Subcutaneous adipose tissue (tissue), 4 donors: Measurements from ENCODE around the gene FGF19. TPM values are rescaled to one million over a fixed set of nuclear protein-coding genes. Genes with fewer than 3 reads are reported as not detected.

Source experiments
- total RNA-seq, 4 donors: library from RNA; depleted of rRNA; stranded (reverse); fragments of >200 nt; gene quantifications; one replicate each; pipeline ENCODE4 v1.1.0, GENCODE V29; 2016
- TF ChIP-seq, protein P1 (sequence below): fragments of 450-650 bp; IDR thresholded peaks from one replicate; pipeline ENCODE4 v1.5.1; 2016; ENCODE audit warnings: low read depth, mild to moderate bottlenecking, control low read depth, antibody characterized with exemption, moderate library complexity

Gene FGF19
- total RNA-seq, 4 donors from 2014 or later: not detected

DNA sequence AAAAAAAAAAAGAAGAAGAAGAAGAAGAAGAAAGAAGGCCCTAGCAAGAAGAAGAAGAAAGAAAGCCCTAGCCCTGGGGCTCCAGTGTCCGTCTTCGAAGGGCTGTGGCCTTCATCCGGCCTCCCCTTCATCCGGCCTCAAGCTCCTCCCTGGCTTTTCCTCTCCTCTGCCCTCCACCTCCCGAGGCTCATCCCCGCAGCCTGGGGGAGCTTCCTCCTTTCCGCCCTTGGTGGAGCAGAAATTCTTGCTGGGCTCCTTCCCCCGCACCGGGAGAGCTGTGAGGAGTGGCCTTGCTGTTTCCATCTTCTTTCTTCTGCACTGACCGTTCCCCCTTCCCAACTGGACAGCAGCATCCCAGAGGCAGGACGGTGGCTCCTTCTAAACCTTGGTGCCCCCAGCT is 19.2 kb downstream of the FGF19 start:
- TF ChIP-seq, protein P1, sequence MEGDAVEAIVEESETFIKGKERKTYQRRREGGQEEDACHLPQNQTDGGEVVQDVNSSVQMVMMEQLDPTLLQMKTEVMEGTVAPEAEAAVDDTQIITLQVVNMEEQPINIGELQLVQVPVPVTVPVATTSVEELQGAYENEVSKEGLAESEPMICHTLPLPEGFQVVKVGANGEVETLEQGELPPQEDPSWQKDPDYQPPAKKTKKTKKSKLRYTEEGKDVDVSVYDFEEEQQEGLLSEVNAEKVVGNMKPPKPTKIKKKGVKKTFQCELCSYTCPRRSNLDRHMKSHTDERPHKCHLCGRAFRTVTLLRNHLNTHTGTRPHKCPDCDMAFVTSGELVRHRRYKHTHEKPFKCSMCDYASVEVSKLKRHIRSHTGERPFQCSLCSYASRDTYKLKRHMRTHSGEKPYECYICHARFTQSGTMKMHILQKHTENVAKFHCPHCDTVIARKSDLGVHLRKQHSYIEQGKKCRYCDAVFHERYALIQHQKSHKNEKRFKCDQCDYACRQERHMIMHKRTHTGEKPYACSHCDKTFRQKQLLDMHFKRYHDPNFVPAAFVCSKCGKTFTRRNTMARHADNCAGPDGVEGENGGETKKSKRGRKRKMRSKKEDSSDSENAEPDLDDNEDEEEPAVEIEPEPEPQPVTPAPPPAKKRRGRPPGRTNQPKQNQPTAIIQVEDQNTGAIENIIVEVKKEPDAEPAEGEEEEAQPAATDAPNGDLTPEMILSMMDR: no peak

DNA sequence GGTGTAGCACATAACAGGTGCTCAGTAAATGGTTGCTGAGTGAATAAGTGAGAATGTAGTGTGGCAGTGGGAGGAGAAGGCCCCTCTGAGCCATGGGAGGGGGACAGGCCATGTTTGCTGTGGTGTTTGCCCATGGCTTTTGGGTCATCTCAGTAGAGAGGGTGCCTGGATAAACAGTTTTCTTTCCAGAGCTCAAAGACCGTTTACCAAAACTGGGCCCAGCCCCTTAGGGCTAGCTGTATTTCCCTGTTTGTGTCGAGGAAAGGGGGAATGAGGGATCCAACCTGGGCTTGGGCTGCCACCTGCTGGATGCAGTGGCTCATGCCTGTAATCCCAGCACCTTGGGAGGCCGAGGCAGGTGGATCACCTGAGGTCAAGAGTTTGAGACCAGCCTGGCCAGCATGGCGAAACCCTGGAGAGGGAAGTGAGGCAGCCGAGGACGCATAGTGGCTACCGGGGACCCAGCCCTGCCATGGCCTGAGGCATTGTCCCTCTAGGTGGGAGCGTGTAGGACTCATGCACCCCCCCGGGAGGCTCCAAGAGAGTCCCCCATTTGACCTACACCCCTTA is 20.0 kb downstream of the FGF19 start:
- TF ChIP-seq, protein P1: no peak

DNA sequence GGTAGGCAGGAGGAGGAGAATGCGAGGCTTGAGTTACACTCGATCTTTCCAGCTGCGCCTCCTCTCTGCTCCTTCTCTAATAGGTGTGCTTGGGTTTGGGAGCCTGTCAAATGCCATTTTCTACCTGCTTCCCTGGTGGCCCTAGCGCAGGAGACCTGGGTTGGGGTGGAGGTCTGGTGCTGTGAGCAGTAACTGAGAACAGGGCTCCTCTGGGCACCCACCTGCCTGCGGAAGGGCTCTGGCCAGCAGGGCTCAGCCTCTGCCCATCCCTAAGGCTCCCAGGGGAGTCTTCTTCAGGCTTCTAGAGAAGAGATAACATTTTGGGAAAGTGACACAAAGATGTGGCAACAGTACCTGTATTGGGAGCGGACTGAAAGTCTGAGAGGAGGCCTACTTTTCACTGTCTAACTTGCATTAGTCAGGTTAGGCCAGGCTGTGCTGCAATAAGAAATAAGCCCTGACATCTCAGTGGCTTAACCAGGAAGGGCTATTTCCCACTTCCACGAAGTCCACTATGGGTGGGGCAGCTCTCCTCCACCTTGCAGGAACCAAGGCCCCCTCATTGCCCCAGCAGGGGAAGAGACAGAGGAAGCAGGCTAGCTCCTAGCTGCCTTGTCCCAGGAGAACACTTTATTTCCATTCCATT is 21.0 kb downstream of the FGF19 start:
- TF ChIP-seq, protein P1: no peak

DNA sequence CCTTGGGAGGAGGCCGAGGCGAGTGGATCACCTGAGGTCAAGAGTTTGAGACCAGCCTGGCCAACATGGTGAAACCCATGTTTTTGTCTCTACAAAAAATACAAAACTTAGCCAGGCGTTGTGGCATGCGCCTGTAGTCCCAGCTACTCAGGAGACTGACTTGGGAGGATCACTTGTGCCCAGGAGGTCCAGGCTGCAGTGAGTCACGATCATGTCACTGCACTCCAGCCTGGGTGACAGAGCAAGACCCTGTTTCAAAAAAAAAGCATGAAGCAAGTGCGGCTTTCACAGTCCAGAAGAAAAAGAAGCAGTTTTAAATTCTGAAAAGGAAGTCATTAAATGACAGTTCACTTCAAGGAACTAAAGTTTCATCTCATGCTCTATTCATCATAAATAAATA is 21.6 kb downstream of the FGF19 start:
- TF ChIP-seq, protein P1: no peak

DNA sequence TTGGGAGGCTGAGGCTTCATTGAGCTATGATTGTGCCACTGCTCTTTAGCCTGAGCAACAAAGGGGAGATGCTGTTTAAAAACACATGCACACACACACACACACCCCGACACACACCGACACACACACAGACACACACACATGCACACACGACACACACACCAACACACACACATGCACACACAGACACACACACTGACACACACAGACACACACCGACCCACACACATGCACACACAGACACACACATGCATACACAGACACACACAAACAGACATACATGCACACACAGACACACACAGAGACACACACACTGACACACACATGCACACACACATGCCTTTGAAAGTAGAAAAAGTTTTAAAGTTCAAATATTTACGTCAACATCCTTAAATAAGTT is 23.1 kb downstream of the FGF19 start:
- TF ChIP-seq, protein P1: no peak

DNA sequence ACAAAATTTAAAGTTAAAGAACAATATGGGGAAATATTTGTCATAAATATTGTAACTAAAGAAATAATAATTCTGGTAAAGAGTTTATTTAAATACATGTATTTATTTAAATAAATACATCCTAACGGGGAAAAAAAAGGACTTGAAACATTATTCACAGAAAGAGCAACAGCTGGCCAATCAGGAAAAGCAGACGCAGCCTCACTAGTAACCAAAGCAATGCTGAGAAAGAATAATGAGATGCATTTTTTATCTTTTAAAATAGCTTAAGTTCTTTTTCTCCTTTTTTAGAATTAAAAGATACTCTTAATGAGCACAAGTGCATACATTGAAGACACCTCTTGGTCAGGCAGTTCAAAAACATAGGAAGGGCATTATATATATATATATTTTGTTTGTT is 26.1 kb downstream of the FGF19 start:
- TF ChIP-seq, protein P1: no peak

DNA sequence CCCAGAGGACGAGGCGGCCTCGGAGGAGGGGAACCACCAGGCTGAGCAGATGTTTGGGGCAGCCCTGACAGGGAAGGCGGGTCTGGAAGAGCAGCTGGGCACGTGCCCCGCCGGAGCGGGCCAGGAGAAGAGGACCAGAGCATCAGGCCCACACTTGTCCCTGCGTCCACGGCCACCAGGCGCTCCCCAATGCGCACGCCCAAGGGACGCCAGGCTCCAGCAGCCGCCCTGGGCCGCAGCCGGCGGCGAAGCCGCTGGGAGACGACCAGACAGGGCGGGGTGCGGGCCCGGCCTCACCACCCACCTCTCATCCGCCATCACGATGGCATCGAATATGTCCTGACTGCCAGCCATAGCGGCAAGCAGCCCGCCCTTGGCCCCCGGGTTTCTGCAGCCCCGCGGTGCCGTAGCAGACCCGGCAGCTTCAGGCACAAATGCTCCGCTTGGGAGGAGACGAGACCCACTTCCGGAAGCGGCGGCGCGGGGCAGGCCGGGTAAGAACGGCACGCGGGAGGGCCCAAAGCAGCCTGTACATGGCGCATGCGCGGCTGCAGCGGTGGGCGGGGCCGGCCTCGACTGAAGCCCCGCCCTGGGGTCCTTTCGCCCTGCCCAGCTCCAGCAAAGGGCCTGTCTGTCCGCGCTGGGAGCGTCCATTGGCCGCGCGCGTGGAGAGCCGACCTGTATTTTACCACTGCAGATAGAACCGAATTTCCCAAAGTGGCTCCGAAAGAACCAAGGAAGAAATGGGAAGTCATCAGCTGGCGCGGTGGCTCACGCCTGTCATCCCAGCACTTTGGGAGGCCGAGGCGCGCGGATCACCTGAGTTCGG is 28.7 kb downstream of the FGF19 start, which contains the start of gene LTO1:
Gene LTO1, minus strand, starts transcription at position 468 of the 829 bp plus-strand sequence. Its CDS starts 114 bp downstream, at position 354.
- TF ChIP-seq, protein P1: no peak
